ENCODE data around the gene MSGN1.

- TF ChIP-seq POLR2A (IDR thresholded peaks at IDR 0.05) (no peak), CTCF (IDR thresholded peaks at IDR 0.05) (no peak), EP300 (IDR thresholded peaks at IDR 0.05) (no peak), POLR2AphosphoS5 (IDR thresholded peaks at IDR 0.05) (no peak)
Measured at GRCh38 chr2:17792515-17792914, 23.7 kb upstream of the MSGN1 start.
